Right cardiac atrium (tissue), 5 donors: ENCODE measurements around the gene DGCR6L. TPM values are rescaled to one million over a fixed set of nuclear protein-coding genes. Genes with fewer than 3 reads are reported as not detected.
"Not testable (repeated sequence)": the region's sequence is repeated elsewhere in the genome, so short reads cannot be mapped to it uniquely, and the experiment has no call there.

Experiments used
- ATAC-seq, 2 donors: fragments of 200-7000 bp; cut with Tn5 transposase; one replicate each; pipeline versions ENCODE4 v1.8.0 to v1.9.1; 2020; ENCODE audit warnings: moderate library complexity in 2 of 2, mild to moderate bottlenecking in 1 of 2
- DNase-seq, 3 donors: peaks; one replicate each; pipeline ENCODE4 v3.0.0-alpha.2; 2020
- H3K27ac ChIP-seq: one replicate; pipeline ENCODE4 v1.5.1; 2013; ENCODE audit warnings: mild to moderate bottlenecking, low read length, control low read depth, moderate library complexity
- H3K27me3 ChIP-seq: one replicate; pipeline ENCODE4 v1.6.1; 2013; ENCODE audit not compliant: control insufficient read depth, insufficient read depth
- H3K4me1 ChIP-seq: one replicate; pipeline ENCODE4 v1.6.1; 2013; ENCODE audit warnings: low read length; ENCODE audit not compliant: control insufficient read depth, insufficient read depth
- H3K4me3 ChIP-seq: one replicate; pipeline ENCODE4 v1.5.1; 2013; ENCODE audit warnings: low read length, control low read depth
- H3K9me3 ChIP-seq: one replicate; pipeline ENCODE4 v1.6.1; 2013; ENCODE audit warnings: low read length; ENCODE audit not compliant: control insufficient read depth
- WGBS: extraction: QIAGEN DNeasy Blood & Tissue Kit; methylation state at CpG from one replicate; pipeline ENCODE4 v1.1.7; 2013; 5-methylcytosine and 5-hydroxymethylcytosine counted together
- intact Hi-C, 4 donors: fragments of 100-400 bp; cut with DNase I; formaldehyde crosslinking; loops; one replicate each; pipeline versions ENCODE4 v1.11.0 to v1.14.0; 2022 to 2023
- polyA plus RNA-seq: library from polyadenylated mRNA; stranded (reverse); fragments of 200-250 nt; gene quantifications from one replicate; pipeline ENCODE4 v1.2.3, GENCODE V29; 2013
- total RNA-seq, 4 donors: library from RNA; stranded (reverse); fragmentation: NEBNext Ultra II Directional; extraction: Animal tissue kit (Norgen Biotek cat#: 25700); gene quantifications; one replicate each; pipeline ENCODE4 v1.2.1, GENCODE V29; 2021
- donor health status: healthy with polysubstance abuse.
- donor health status: DM: no; HTN: yes; CAD: no.
- donor health status: DM: no; HTN: no; CAD: no.
- donor health status: DM: no; HTN: yes; CAD: no; lungs with severe emphysema.
- donor health status: DM: yes; HTN: yes; CAD: no.

DGCR6L gene
- total and polyA plus RNA-seq, 5 donors = 40.0 to 88.9 (median 56.6) TPM

DNA sequence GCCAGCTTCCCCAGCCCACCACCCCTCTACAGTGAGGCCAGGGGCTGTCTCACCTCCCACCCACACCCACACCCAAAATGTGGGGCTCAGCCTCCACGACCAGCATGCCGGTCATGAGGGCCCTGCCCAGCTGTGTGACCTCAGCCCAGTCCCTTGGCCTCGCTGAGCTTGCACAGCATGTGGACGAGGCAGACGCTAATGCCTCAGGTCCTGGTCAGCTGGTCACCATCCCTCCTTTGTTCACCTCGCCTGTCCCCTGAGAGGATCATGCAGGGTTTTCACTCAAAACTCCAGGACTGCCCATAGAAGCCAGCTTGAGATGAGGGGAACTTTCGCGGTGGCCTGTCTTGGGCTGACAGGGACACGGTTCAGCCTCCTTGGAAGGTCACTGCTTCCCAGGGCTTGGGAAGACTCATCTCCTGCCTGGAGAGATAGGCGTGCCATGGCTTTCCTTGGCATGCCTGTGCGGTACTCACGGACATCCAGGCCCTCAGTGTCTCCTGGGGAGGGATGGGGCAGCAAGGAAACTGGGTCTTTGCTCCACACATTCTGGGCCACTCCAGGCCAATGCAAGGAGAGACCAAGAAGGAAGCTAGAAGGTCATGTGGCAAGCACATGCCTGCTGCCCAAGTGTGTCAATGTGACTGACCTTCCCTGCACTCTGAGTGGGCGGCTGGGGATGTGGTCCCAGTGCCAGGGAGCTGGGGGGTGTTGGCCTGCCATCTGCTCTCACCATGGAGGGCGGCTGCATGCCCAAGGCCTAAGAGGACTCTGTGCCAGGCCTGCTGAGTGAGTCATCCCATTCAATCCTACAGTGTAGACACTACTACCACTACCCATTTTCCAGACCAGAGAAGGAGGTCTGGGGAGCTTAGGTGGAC, 48.5 kb downstream of the DGCR6L start:
- Histone ChIP-seq H3K27ac (no peak overlapping the region), H3K27me3 (no peaks in the 10 kb centered on the region), H3K4me3 (no peak overlapping the region), H3K9me3 (no peaks in the 10 kb centered on the region), H3K4me1 (no peaks in the 10 kb centered on the region)
- peak in 1 of 3 donors; percentile 29 for DNase-seq
- WGBS = 86% methylated on average over 14 of the region's 14 CpGs
- intact Hi-C loops = loop anchor here in 1 of 4 donors (5.0 kb wide), 1 partner anchor 114 kb away; no protein-coding TSS in a partner anchor
- ATAC-seq = no peak

DNA sequence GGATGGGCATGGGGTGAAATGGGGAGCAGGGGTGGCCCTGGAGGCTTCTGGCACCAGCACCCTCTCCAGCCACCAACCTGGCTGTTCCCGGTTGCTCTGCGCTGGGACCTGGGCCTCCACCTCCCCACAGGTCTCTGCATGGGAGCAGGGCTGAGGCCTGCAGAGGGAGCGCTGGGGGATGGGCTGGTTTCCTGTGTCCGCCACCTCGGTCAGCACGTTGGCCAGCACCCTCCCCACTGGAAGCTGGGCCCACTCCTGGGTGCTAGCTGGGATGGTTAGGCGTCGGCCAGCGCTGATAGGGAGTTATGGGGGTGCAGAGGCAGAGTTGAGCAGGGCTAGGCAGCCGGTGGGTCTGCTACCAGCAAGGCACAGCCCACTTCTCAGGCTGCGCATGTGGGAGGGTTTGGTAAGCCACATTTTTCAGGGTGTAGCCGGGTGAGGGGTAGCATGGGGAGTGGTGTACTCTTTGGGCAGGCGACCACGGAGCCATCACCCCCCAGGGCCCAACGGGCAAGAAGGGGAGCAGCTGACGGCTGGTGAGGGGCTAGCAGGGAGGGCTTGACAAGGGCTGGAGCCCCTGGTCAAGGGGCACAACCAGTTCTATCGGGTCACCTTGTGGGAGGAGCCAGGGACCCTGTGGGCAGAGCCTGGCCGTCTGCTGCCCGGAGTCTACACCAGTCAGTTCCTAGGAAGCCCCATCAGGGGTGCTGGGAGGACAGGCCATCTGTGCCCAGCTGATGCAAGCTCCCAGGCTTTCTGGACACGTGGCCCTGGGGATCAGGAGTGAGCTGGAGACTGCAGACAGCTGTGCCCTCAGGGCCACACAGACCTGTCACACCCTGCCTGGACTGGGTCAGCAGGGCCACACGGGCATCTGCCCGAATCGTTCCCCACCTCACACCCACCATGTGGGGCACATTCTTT, 49.4 kb downstream of the DGCR6L start:
- not testable (repeated sequence) for H3K9me3 ChIP-seq, H3K27ac ChIP-seq, H3K4me3 ChIP-seq, H3K4me1 ChIP-seq, ATAC-seq, H3K27me3 ChIP-seq
- WGBS = 66% methylated on average over 23 of the region's 23 CpGs
- intact Hi-C loops = loop anchor here in 1 of 4 donors (5.0 kb wide), 1 partner anchor 113 kb away; no protein-coding TSS in a partner anchor
- DNase-seq = peak in 1 of 3 donors; percentile 48

DNA sequence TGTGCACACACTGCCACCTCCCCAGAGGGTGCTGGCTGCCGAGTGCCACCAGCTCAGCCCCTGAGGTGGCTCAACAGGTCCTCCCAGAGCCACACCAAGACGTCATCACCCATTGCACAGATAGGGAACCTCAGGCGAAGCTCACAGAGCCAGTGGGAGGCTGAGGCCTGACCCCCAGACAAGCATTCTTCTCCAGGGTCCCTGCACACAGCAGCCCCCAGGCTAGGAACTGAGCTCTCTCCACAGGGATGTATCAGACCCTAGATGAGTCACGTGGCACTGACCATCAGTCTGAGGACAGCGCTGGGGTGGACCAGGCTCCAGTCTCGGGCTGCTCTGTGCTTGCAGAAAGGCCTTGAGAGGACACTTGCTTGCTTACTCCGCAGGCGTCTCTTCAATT, 50.2 kb downstream of the DGCR6L start:
- not testable (repeated sequence) for H3K9me3 ChIP-seq
- 89% methylated on average over 8 of the region's 8 CpGs for WGBS
- intact Hi-C loops = loop anchor here in 2 of 4 donors (5.0 kb wide), 1 partner anchor 112 kb away; no protein-coding TSS in a partner anchor

DNA sequence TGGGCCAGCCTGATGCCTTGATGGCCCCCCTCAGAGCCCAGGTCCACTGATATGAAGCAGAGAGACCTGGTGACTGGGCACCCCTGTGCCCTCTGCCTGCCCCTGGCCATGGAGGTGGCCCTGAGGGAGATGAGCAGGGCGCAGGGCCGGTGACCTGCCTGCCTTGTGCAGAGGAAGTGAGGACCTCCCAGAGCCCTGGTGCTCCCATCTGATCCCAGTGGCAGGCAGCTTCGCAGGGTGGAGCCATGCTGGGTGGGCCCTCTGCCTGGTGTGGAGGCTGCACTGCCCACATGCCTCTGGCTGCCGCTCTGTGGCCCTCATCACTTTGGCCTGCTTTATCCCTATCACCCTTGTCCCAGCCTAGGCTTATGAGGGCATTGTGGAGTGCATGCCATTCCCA, 50.7 kb downstream of the DGCR6L start:
- not testable (repeated sequence) for ATAC-seq, H3K4me1 ChIP-seq, H3K27ac ChIP-seq, H3K27me3 ChIP-seq, H3K4me3 ChIP-seq, DNase-seq, H3K9me3 ChIP-seq
- WGBS = 83% methylated on average over 4 of the region's 4 CpGs
- intact Hi-C loops = loop anchor here in 1 of 4 donors (5.0 kb wide), 1 partner anchor 112 kb away; no protein-coding TSS in a partner anchor

More for the DNA sequence above, 50.2 kb downstream of the DGCR6L start:
- not testable (repeated sequence) for H3K4me1 ChIP-seq, DNase-seq, H3K27me3 ChIP-seq, ATAC-seq, H3K4me3 ChIP-seq, H3K27ac ChIP-seq

DNA sequence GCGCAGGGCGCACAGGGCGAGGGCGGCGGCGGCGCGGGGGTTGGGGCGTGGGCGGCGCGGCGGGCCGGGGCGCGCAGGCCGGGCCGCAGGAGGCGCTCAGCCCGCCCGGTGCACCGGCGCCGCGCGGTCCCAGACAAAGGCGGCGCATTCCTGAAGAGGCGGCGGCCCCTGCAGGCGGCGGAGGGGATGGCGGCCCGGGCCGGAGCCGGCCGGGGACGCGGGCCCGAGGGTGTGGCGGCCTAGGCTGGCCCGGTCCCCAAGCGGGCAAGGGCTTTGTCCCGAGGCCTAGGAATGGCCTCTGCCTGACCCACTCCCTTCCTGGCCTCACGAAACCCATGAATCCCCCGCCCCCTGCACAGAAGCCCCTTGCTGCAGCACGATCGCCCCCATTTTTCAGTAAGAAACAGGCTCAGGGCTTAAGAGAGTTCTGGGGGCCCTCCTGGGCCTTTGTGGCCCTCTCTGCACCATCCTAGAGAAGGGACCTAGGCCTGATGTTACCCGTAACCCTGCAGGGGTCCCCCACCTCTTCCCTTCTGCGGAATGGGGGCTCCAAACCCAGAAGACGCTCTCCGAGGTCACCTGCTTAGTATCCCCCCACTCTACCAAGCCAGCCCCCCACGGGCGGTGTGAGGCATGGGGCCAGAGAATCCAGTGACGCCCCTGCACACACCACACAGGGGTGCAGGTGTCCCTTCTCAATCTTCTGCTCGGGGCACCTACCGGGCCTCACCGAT, 51.4 kb downstream of the DGCR6L start, which contains the start of gene RTN4R:
Gene RTN4R (minus strand): TSS at position 40 of the 734 bp plus-strand sequence. CDS start 226 bp downstream, outside the sequence.
- peak; percentile 70 to 88 (median 87) for DNase-seq
- H3K4me3 ChIP-seq = peak within 1 kb of the TSS; percentile 75
- peak; percentile 82 to 84 for ATAC-seq
- H3K9me3 ChIP-seq = no peaks in the 10 kb centered on the region
- 17% methylated on average over 57 of the region's 58 CpGs for WGBS
- H3K4me1 ChIP-seq = no peaks in the 10 kb centered on the region
- H3K27ac ChIP-seq = no peak within 1 kb of the TSS
- no peaks in the 10 kb centered on the region for H3K27me3 ChIP-seq
- intact Hi-C loops = loop anchor here in 2 of 4 donors (1.0 to 5.0 kb wide), 2 partner anchors 111 kb away; no protein-coding TSS in a partner anchor

DNA sequence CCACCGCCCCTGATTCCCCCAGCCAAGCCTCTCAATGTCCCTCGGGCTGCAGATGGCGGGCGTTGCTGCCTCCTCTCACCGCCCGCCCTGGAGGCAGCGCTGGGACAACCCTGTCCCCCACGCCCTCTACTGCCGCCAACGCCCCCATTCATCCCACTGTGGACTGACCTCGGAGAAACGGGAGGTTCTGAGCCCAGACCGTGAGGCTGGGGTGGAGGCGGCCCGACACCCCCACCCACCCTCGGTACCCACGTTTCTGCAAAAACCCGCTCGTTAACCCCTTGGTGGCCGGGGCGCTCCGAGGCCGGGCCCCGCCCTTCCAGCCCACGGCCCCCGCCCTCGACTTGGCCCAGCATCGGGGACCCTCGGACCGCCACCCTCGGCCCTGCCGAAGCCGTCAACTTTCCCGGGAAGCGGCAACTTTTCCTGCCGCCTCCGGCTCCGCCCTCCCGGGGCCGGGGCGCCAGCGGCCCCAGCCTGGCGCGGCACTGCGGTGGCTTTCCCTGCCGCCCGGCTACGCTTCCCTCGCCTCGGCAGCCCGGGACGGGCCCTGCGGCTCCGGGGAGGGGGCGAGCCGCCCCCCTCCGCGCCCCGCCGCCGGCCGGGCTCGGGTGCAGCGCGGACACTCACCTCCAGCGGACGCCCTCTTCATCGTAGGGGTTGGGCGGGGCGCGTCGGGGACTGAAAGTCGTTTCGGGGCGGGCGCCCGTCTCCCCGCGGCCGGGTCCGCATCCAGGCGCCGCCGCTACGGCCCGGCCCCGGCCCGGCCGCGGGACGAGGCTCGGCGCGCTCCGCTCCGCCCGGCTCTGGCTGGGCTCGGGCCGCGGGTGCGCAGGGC, 52.2 kb downstream of the DGCR6L start:
- peak overlapping the region; percentile 75 for H3K4me3 ChIP-seq
- no peak overlapping the region for H3K27ac ChIP-seq
- ATAC-seq (peak in 1 of 2 donors; percentile 15), DNase-seq (no peak)
- intact Hi-C loops = loop anchor here in 2 of 4 donors (1.0 to 5.0 kb wide), 2 partner anchors 110 kb away; no protein-coding TSS in a partner anchor
- H3K27me3 ChIP-seq = no peaks in the 10 kb centered on the region
- H3K4me1 ChIP-seq = no peaks in the 10 kb centered on the region
- WGBS = under 1% methylated on average over 101 of the region's 101 CpGs
- H3K9me3 ChIP-seq = no peaks in the 10 kb centered on the region

DNA sequence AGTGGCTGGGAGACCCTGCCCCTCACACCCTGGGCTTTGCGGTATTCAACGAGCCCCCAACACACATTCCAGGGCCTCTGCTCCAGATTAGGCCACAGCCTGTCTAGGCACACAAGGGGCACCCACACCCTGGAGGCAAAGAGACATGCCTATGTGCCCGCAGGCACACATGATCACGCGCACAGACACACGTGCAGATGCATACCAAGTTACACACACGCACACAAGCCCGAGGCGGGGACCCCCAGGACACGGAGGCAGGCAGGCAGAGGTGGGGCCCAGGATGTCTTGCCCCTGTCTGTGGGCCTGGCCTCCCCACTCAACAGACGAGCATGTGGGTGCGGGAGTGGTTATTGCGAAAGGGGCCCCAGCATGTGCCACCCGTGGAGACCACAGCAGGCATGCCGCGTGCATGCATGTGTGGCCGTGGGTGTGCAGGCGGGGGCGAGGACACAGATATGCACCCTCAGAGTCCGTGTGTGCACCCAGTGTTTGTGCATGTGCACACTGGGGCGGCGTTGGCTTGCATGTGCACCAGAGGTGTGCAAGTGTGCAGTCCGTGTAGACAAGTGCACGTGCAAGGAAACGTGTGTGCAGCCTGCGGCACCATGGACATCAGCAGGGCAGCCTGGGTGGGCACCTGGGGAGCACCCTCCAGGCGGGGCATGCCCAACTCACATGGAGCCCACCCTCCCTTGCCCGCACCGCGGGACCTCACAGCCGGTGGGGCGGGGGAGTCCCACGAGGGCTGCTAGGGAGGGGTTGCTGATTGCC, 53.0 kb downstream of the DGCR6L start:
- intact Hi-C loops = loop anchor here in 1 of 4 donors (5.0 kb wide), 1 partner anchor 110 kb away; no protein-coding TSS in a partner anchor
- not testable (repeated sequence) for ATAC-seq, H3K27me3 ChIP-seq, DNase-seq, H3K4me1 ChIP-seq, H3K9me3 ChIP-seq, H3K27ac ChIP-seq, H3K4me3 ChIP-seq
- WGBS = 67% methylated on average over 33 of the region's 33 CpGs

DNA sequence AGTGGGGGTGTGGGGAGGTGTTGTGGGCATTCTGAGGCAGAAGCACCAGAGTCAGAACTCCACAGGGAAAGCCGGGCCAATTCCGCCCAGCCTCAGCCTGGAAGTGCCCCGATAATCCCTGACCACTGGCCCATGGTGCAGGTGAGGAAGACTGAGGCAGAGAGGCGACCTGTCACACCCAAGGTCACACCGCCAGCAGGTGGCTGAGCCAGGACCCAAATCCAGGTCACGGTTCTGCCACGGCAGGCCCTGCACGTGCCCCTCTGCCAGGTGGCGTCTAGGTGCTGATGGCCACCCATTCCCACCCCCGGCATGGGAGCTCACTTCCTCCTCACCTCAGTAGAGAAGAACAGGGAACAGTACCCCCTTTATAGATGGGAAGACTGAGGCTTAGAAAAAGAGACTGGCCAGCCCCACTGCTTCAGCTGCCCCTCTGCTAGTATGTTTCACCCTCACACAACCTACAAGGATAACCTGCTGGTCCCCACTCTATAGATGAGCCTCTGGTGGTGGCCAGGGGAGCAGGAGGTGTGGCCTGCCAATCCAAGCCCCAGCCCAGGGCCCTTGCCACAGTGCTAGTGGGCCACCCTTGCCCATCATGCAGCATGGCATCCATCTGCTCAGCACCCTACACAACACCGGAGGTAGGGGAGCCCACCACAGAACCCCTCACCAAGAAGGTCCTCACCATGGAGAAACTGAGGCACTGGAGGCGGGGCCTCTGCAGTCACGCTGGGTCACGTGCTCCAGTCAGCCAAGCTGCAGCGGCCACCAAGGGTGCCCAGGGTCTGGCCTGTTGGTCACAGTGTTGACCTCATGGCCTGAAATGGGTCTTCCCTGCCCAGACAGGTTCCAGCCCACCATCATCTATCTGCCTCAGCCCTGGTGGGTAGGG, 53.8 kb downstream of the DGCR6L start:
- intact Hi-C loops = loop anchor here in 1 of 4 donors (5.0 kb wide), 1 partner anchor 109 kb away; no protein-coding TSS in a partner anchor
- ATAC-seq, DNase-seq, H3K9me3 ChIP-seq, H3K4me3 ChIP-seq, H3K4me1 ChIP-seq, H3K27me3 ChIP-seq, H3K27ac ChIP-seq: not testable (repeated sequence)
- 96% methylated on average over 15 of the region's 15 CpGs for WGBS
